Ovary (tissue), 9 donors: Measurements from ENCODE around the gene ZNRF4. TPM values are rescaled to one million over a fixed set of nuclear protein-coding genes. Genes with fewer than 3 reads are reported as not detected.

Source experiments
- DNase-seq, 5 donors: peaks; one replicate each; pipeline ENCODE4 v3.0.0-alpha.2; 2019 to 2020
- H3K27ac ChIP-seq, 2 donors: fragments of 200-600 bp; one replicate each; pipeline versions ENCODE4 v1.5.1 to v1.8.0; 2019 to 2022
- H3K27me3 ChIP-seq: fragments of 200-600 bp; one replicate; pipeline ENCODE4 v1.8.0; 2022
- H3K36me3 ChIP-seq: fragments of 200-600 bp; sonication (generic); one replicate; pipeline ENCODE4 v1.5.1; 2019
- H3K4me1 ChIP-seq: one replicate; pipeline ENCODE4 v1.8.1; 2013; ENCODE audit warnings: mild to moderate bottlenecking, moderate library complexity; ENCODE audit not compliant: insufficient read depth
- H3K4me3 ChIP-seq: fragments of 200-600 bp; sonication (generic); one replicate; pipeline ENCODE4 v1.5.1; 2017
- H3K9me3 ChIP-seq, 2 donors: fragments of 200-600 bp in 1 of 2; sonication (generic) in 1 of 2; one replicate each; pipeline versions ENCODE4 v1.5.1 to v1.8.1; 2013 to 2019; ENCODE audit warnings: mild to moderate bottlenecking in 1 of 2, moderate library complexity in 1 of 2
- EP300 ChIP-seq: sonication (generic); formaldehyde crosslinking; IDR thresholded peaks from one replicate; pipeline ENCODE4 v1.6.1; 2017; ENCODE audit warnings: antibody characterized with exemption
- POLR2A ChIP-seq: fragments of 450-650 bp; IDR thresholded peaks from one replicate; pipeline ENCODE4 v1.6.1; 2017; ENCODE audit warnings: antibody characterized with exemption, mild to moderate bottlenecking, moderate library complexity
- WGBS, 3 donors: extraction: QIAGEN DNeasy Blood & Tissue Kit in 1 of 3; methylation state at CpG; one replicate each; pipeline versions ENCODE4 v1.1.5 to v1.1.7; 2013 to 2017; 5-methylcytosine and 5-hydroxymethylcytosine counted together
- intact Hi-C, 4 donors: fragments of 100-400 bp; cut with DNase I; formaldehyde crosslinking; loops; one replicate each; pipeline versions ENCODE4 v1.11.0 to v1.15.1; 2022 to 2023
- polyA plus RNA-seq, 2 donors: library from polyadenylated mRNA; stranded (reverse); fragments of 200-250 nt in 1 of 2; fragments of 350-450 nt in 1 of 2; fragmentation: Illumina TruSeq in 1 of 2; extraction: RNeasy Lipid Tissue Mini Kit (QIAGEN cat#74804) in 1 of 2; gene quantifications; one replicate each; pipeline ENCODE4 v1.2.3, GENCODE V29; 2013 to 2014
- total RNA-seq, 7 donors: library from RNA; depleted of rRNA in 2 of 7; stranded (reverse); fragments of >200 nt in 2 of 7; fragmentation: NEBNext Ultra II Directional in 3 of 7; extraction: Animal tissue kit (Norgen Biotek cat#: 25700) in 3 of 7; gene quantifications; one replicate each; pipeline versions ENCODE4 v1.1.0 to v1.2.4, GENCODE V29; 2016 to 2023
- TF ChIP-seq, protein P1 (sequence below), 3 donors: fragments of 450-650 bp in 2 of 3; fragments of 200-600 bp in 1 of 3; IDR thresholded peaks; one replicate each; pipeline versions ENCODE4 v1.5.1 to v1.8.0; 2016 to 2022; ENCODE audit warnings: antibody characterized with exemption in 3 of 3, mild to moderate bottlenecking in 1 of 3
- donor health status: DM: no; HTN: no; CAD: no; lungs with moderate emphysema.
- donor health status: DM: no; HTN: no; CAD: no.
- donor health status: Bipolar disorder and iron deficiency.
- donor health status: DM: yes; HTN: yes; CAD: no.
- donor health status: DM: no; HTN: no; CAD: no.
- donor health status: DM: yes; HTN: yes; CAD: no.

Gene ZNRF4
- total and polyA plus RNA-seq, 9 donors, result not detected

DNA sequence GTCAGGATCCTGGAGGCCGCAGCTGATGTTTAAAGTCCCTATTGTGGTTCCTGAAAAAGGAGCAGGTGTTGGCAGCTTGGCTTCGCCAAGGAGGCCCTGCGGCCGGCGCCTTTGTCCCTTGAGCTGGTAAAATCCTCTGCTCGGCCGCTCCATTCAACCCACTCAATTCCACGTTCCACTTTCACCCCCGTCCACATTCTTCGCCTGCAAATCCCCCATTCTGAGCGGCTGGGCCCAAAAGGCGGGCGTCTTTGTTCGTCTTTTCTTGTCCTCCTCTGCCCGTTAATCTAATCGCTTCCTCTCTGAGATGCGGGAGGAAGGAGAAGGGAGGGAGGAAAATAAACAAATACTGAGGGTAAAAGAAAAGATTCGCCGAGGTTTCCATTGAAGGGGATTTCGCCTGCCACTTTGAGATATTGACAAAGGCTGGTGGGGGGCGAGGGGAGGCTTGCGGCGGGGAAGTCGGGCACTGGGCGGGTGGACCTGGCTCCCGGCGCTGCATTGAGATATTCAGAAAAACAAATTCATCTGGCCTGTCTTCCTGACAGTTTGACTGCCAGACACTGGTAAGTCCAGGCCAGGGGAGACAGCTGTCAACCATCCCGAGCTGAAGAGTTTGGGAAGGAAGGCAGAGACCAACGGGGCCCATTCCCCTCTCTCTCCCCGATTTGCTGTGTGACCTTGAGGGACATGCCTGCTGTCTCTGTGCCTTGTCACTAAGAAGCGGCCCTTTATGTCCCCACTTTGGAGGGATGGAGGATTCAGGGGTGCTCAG is 37.6 kb downstream of the ZNRF4 start:
- no peaks in the 10 kb centered on the region for H3K27me3 ChIP-seq
- no peak for DNase-seq
- TF ChIP-seq EP300, result no peak
- TF ChIP-seq POLR2A, result no peak
- TF ChIP-seq, protein P1, sequence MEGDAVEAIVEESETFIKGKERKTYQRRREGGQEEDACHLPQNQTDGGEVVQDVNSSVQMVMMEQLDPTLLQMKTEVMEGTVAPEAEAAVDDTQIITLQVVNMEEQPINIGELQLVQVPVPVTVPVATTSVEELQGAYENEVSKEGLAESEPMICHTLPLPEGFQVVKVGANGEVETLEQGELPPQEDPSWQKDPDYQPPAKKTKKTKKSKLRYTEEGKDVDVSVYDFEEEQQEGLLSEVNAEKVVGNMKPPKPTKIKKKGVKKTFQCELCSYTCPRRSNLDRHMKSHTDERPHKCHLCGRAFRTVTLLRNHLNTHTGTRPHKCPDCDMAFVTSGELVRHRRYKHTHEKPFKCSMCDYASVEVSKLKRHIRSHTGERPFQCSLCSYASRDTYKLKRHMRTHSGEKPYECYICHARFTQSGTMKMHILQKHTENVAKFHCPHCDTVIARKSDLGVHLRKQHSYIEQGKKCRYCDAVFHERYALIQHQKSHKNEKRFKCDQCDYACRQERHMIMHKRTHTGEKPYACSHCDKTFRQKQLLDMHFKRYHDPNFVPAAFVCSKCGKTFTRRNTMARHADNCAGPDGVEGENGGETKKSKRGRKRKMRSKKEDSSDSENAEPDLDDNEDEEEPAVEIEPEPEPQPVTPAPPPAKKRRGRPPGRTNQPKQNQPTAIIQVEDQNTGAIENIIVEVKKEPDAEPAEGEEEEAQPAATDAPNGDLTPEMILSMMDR (IDR thresholded peaks at IDR 0.05), result no peak
- no peaks in the 10 kb centered on the region for H3K36me3 ChIP-seq
- H3K4me1 ChIP-seq, result no peaks in the 10 kb centered on the region
- intact Hi-C loops, result no loop called here
- H3K4me3 ChIP-seq, result no peak overlapping the region
- no peak overlapping the region for H3K27ac ChIP-seq
- WGBS, 3 donors, result 6 to 14% (median 10%) methylated on average over 31 of the region's 31 CpGs
- H3K9me3 ChIP-seq, result no peaks in the 10 kb centered on the region

DNA sequence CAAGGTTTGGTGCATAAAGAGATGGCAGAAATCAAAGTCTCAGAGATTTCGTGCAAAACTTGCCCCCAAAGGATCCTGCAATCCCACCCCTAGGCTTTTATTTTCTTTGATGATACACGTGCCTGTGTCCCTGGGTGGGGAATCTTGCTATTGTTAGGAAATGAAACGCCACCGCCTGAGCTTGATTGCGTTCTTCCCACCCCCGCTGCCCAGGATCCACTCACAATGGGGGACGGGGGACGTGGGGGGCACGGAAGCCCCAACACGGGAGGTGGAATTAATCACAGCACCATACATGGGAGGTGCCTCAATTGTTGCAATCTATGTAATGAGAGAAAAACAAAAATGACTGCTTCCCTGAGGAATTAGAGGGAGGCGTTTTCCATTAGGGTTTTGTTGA is 39.6 kb downstream of the ZNRF4 start:
- WGBS, 3 donors, result 15 to 24% (median 18%) methylated on average over 11 of the region's 11 CpGs
- no peaks in the 10 kb centered on the region for H3K36me3 ChIP-seq
- intact Hi-C loops, result no loop called here
- TF ChIP-seq POLR2A (no peak), EP300 (no peak)
- TF ChIP-seq, protein P1 (IDR thresholded peaks at IDR 0.05), result no peak
- H3K9me3 ChIP-seq, result no peaks in the 10 kb centered on the region
- DNase-seq, result no peak
- H3K4me3 ChIP-seq, result no peak overlapping the region
- no peaks in the 10 kb centered on the region for H3K4me1 ChIP-seq
- H3K27ac ChIP-seq, result no peak overlapping the region
- H3K27me3 ChIP-seq, result no peaks in the 10 kb centered on the region

DNA sequence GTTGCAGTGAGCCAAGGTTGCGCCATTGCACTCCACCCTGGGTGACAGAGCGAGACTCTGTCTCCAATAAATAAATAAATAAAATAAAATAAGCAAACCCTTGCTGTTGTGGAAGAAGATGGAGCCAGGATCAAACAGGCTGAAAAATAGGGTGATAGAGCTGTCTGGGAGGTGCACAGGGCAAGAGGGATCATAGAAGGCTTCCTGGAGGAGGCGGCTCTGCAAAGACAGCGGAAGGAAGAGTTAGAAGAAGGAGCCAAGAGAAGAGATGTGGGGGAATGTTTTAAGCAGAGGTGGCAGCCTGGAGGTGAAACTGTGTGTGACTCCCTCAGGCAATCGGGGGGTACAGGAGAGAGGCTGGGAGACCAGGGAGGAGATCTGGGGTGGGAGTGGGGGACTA is 40.6 kb downstream of the ZNRF4 start:
- Histone ChIP-seq H3K27me3 (no peaks in the 10 kb centered on the region), H3K4me1 (no peaks in the 10 kb centered on the region), H3K4me3 (no peak overlapping the region), H3K36me3 (no peaks in the 10 kb centered on the region), H3K9me3 (no peaks in the 10 kb centered on the region), H3K27ac (no peak overlapping the region)
- intact Hi-C loops, result no loop called here
- WGBS, 3 donors, result 85 to 89% (median 87%) methylated on average over 5 of the region's 5 CpGs
- TF ChIP-seq EP300 (no peak), POLR2A (no peak)
- TF ChIP-seq, protein P1 (IDR thresholded peaks at IDR 0.05), result no peak
- DNase-seq, result no peak

DNA sequence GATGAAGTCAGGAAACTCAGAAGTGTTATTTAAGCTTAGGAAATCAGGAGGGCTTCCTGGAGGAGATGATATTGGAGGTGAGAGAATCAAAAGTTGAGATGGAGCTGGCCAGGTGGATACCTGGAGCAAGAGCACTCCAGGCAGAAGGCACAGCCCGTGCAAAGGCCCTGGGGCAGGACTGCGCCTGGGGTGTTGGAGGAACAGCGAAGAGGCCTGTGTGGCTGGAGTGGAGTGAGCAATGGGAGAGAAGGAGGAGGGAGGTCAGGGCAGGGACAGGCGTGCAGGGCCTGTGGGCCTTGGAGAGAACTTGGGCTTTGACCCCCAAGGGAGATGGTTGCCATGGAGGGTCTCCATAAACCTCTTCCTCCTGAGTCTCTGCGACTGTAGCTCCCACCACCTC is 42.1 kb downstream of the ZNRF4 start:
- H3K4me1 ChIP-seq, result no peaks in the 10 kb centered on the region
- no peak overlapping the region for H3K4me3 ChIP-seq
- no peak for DNase-seq
- 72 to 77% (median 72%) methylated on average over 5 of the region's 5 CpGs for WGBS, 3 donors
- TF ChIP-seq POLR2A (no peak), EP300 (no peak)
- TF ChIP-seq, protein P1 (IDR thresholded peaks at IDR 0.05), result no peak
- no peaks in the 10 kb centered on the region for H3K9me3 ChIP-seq
- H3K27ac ChIP-seq, result no peak overlapping the region
- intact Hi-C loops, result no loop called here
- H3K36me3 ChIP-seq, result no peaks in the 10 kb centered on the region
- no peaks in the 10 kb centered on the region for H3K27me3 ChIP-seq
